Activated T-cell treated with anti-CD3 and anti-CD28 coated beads for 24 hours (primary cell): ENCODE results near the gene PHF21B.
"Not testable (repeated sequence)": the region's sequence is repeated elsewhere in the genome, so short reads cannot be mapped to it uniquely, and the experiment has no call there.

ENCODE experiments used
- DNase-seq: peaks from one replicate; pipeline ENCODE4 v3.0.0-alpha.2; 2020; ENCODE audit warnings: low read depth

The PHF21B gene

DNA sequence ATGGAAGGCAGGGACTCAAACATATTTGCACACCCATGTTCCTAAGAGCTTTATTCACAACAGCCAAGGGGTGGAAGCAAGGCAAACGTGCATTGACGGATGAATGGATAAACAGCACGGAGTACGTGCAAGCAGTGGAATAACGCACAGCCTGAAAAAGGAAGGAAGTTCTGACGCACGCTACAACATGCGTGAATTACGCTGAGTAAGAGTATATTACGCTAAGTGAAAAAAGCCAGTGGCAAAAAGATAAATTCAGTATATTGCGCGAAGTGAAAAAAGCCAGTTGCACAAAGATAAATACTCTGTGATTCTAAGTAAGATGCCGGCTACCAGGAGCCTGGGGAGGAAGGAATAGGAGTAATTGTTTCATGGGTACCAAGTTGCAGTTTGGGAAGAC is 19.5 kb downstream of the PHF21B start:
- DNase-seq = no peak

DNA sequence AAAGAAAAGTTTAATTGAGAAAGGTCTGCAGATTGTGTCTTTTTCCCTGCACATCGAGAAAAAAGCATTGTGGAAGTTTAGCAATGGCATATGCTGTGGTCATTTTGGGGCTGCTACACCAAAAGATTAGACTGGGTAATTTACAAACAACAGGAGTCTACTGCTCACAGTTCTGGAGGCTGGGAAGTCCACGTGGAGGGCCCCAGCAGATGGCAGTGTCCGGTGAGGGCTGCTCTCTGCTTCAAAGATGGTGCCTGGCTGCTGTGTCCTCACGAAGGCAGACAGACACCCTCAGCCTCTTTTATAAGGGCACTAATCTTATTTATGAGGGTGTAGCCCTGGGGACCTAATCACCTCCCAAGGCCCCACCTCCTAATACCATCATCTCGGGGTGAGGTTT is 21.1 kb downstream of the PHF21B start:
- DNase-seq = no peak

DNA sequence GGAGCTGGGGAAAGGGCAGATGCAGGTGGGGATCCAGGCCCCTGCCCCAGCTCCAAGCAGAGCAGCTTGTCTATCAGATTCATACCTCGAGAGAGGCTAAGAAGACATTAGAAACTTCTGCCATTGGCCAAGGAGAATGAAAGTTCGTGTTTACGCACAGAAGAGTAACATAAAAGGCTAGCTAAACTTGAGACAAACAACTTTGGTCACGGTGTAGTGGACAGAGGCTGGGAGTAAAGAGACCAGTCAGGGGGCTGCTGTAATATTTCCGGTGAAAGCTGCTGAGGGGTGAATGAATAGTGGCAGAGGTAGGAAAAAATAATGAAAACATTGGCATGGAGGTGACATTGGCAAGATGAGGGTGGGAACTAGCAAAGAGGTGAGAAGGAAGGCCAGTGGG is 22.9 kb downstream of the PHF21B start:
- DNase-seq = no peak

DNA sequence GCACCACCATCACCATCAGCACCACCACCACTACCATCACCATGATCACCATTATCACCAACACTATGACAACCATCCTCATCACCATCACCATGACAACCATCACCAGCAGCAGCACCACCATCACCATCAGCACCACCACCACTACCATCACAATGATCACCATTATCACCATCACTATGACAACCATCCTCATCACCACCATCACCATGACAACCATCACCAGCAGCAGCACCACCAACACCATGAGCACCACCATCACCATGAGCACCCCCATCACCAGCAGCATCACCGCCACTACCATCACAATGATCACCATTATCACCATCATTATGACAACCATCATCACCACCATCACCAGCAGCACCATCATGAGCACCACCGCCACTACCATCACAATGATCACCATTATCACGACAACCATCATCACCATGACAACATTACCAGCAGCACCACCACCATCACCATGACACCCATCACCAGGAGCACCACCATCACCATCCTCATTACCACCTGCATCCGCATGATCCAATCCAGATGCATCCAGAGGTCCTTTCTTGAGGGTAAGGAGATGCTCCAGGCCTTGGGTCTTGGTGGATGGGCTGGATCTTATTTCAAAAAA is 23.8 kb downstream of the PHF21B start:
- DNase-seq = no peak

DNA sequence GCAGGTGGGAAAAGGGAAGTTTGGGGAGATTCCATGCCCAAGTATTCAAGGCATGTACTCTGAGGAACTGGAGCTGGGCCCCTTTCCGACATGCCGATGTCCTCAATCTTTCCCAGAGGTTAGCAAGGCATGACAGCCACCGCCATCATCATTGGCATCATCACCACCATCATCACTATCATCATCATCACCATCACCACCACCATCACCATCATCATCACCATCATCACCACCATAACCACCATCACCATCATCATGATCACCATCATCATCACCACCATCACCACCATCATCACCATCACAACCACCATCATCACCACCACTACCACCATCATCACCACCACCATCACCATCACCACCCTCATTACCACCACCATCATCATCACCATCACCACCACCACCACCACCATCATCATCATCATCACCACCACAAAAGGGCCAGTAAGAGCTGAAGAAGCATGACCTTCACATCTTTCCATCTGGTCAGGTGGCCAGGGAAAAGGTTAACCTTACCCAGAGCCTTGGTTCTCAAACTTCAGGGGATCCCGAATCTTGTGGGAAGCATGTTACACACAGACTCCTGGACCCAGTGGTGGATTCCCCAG is 25.8 kb downstream of the PHF21B start:
- DNase-seq = no peak

DNA sequence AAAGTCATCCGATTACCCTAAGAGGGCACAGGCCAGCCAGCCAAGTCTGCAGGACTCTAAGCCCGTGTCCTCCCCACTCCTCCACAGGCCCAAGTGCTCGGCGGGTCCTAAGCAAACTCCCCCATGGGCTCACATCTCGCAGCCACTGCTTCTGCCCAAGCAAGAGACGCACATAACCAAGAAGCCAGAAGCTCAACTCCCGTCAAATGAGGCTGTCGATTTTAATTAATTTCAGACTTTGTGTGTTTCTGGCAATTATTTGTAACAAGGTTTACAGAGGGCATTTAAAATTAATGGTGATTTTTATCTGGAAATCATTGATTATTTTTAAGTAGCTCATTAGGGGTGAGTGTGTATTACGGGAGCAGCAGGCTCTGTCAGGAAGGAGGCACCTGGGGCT is 27.4 kb downstream of the PHF21B start:
- no peak for DNase-seq

DNA sequence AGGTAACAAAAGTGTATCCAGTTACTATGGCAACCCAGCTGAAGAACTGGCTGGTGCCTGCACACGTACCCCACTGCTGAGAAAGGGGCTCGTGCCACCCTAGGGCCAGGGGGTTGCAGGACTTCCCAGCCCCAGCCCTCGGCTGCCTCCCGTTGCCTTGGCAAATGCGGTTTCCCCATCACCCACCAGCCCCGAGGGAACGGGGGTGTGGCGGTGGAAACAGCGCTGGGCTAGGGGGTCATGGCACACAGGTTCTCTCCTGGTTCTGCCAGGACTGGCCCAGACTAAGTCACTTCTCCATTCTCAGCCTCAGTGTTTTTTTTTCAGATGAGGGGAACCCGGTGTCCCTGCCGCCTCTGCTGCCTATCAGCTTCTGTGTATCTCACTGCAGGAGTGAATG is 27.9 kb downstream of the PHF21B start:
- no peak for DNase-seq

- DNase-seq = no peak
These were observed 30.7 kb downstream of the PHF21B start for GRCh38 chr22:44979154-44979553.

GRCh38 chr22:44975427-44976262 is 34.2 kb downstream of the PHF21B start:
- DNase-seq = peak; percentile 50

DNA sequence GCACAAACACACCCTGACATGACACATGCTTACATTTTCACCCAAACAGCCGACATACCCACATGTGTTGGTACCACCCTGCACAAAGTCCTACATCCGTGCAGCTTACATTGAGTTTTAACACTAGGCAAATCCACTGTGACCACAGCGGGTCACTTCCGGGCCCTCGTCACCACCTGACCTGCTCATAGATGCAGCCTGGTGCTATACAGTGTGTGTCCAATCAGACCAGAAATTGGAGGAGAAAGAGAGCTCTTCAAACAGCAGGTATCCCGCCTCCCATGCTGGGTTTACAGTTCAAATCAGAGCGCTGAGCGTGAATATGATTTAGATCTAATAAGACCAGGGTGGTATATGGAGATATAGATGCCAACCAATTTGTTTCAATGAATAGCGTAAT is 35.4 kb downstream of the PHF21B start:
- no peak for DNase-seq

DNA sequence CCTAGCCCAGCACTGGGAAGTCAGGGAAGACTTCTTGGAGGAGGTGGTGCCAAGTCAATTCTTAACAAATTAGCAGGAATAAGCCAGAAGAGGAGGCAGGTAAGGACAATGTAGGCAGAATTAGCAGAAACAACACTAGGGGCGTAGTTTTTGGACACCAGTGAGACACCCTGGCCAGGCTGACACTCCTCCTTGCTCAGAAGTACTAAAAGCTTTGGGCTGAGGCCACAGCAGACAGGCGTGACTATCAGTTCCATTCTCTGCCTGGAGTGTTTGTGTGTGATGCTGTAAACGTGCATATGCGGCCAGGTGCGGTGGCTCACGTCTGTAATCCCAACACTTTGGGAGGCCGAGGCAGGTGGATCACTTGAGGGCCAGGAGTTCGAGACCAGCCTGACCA is 36.0 kb downstream of the PHF21B start:
- no peak for DNase-seq

- peak; percentile 2 for DNase-seq
These were observed 37.3 kb downstream of the PHF21B start for GRCh38 chr22:44972363-44973083.

DNA sequence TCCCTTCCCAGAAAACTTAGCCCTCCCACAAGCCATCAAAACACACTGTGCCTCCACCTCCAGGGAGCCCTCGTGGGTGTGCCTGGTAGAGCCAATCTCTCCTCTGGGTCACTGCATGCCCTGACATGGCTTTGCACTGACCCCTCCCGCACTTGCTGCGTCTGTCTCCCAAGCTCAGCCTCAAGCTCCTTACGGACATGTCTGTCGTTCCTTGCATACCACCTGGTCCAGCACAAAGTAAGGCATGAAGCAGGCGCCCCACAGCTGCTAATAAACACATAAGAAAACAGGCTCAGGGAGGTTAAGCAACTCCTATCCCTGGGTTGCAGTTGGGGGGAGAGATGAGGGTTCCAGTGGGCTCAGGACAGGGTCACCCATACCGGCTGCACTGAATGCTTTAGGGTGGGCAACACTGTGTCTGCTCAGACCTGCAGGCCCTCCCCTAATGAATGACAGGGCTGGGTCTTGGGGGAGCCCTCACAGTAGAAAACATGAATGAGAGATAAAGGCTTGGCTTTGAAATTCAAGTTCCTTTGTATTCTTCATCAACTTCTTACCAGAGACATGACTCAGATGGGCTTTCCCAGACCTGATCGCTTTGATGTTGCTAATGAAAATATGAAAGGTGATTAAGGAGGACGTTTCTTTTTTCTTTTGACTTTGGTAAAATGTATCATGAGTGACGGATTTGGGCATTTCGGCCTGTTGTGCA is 38.0 kb downstream of the PHF21B start:
- DNase-seq = no peak

DNA sequence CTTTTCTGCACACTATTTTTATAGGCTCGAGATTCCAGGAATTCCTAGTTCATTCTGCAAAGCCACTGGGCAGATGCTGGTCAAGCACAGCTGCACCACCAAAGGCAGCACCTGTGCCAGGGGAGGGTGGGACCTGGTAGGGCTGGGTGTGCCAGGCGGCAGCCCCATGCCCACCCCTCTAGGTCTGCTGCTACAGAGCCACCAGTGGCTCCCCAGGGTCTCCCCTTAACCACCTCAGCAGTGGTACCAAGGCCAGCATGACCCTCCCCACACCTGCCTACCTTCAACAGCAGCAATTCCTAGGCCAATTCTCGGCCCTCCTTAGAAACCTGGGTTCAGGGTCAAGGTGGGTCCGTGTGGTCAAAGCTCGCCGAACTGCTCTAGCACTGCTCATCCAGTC is 39.5 kb downstream of the PHF21B start:
- DNase-seq = no peak

DNA sequence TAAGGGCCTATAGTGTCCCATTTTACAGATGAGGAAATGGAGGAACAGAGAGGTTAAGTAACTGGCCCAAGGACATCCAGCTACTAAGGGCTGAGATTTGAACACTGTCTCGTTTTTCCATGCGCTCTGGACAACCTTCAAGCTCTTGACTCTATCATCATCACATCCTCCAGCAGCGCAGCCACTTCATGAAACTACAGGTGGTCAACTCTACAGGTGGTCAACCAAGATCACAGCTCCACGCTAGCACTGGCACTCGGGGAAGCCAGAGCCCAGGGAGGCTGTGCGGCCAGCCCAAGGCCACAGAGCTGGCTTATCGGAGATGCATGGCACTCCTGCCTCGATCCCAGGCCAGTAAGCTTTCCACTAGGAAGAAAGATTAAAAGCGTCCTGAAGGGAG is 40.0 kb downstream of the PHF21B start:
- DNase-seq = no peak

DNA sequence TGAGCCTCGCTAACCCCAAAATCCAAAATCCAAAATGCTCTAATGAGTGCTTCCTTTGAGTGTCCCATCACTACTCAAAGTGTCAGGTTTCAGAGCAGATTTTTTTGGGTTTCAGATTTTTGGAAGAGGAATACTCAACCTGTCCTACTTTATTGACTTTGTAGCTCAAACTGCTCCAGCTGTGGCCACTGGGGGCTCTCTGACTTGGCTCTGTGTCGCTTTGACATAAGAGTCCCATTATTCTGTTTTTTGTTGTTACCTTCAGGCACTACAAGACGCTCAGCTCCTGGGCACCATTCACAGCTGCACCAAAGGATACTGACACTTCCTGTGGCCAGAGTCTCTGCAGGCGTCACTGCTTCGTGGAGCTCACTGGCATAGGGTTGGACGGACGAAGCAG is 41.1 kb downstream of the PHF21B start:
- DNase-seq = no peak

- no peak for DNase-seq
These were observed 44.6 kb downstream of the PHF21B start for GRCh38 chr22:44965171-44965570.

DNA sequence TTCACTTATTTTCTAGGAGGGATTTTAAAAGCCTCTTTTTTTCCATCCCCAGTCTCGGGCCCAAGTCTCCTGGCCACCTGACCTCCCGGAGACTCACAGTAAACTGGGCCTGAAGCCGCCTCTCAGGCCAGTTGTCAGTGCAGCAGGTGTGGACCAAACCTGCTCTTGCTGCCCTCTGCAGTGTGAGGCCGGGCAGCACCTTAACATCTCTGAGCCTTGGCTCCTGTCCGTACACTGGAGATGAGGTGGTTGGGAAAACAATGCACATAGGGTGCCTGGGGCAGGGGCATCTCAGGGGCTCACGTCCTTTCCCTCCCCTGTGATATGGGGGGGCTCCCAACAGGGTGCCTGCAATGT is 45.1 kb downstream of the PHF21B start:
- no peak for DNase-seq

DNA sequence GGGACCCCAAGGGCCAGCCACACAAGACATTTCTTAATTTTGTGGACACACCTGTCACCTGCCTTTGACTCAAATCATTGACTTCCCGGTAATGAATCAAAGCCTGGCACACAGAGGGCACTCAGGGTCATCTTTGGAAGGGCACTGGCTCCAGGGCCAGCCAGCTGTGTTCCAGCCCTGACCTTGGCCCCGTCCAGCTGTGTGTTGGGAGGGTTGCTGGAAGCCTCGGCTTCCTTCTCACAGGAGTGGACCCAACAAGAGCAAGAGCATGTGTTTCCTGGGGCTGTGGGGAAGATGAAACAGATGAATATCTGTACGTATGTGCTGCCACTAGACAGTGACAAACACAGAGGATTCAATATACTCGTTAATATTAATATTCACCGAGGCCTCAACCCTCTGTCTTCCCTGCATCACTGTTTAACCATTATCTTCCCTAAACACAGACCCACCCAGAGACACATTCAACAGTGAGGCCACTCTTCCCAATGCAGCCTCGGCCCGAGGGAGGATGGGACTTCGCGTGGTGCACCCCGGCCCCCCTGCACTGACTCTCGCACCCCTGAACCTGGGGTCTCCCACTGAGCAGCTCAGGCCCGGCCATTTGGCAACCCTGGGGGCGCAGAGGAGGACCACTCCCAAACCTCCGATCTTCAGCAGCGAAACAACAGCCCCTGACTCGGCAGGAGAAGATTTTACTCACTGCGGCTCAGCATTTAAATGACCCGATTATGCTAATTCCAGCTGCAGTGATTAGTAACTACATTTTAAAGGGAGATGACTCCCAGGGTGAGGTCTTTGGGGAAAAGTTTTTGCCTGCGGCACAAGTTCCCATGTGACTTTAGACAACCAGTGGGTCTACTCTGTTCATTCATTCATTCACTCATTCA is 45.7 kb downstream of the PHF21B start:
- DNase-seq = no peak

DNA sequence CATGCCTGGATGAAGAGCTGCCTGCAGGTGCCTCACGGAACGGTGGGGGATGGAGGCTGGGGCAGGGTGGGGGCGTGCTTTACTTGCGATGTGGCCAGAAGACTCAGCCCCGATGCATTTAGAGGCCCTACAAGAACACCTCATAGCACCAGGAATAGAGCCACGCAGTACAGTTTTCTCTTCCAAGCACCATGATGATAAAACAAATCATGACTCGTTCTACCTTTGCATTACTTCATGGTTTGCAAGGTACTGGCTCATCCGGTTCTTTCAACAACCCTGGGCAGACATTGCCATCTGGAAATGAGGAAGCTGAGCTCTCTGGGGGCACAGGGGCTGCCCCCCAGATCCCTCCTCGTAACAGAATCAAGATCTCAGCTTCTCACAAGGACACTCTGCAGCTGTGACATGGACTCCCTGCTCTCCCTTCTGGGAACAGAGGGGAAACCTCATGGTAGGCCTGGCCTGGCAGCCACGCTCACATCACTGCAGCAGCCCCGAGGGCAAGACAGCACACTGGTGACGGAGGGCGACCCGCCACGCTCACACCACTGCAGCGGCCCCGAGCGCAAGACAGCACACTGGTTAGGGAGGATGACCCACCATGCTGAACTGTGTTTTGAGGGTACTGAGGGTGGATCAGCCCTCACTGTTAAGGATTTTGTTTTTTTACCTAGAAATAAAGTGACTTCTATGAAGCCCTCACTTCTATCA is 46.9 kb downstream of the PHF21B start:
- no peak for DNase-seq

GRCh38 chr22:44961682-44962081 is 48.1 kb downstream of the PHF21B start:
- not testable (repeated sequence) for DNase-seq
